Left lung (tissue), 10 donors: Measurements from ENCODE around the gene ARHGEF17. TPM values are rescaled to one million over a fixed set of nuclear protein-coding genes. Genes with fewer than 3 reads are reported as not detected.

ENCODE experiments used
- ATAC-seq: fragments of 200-7000 bp; cut with Tn5 transposase; one replicate; pipeline ENCODE4 v1.9.1; 2020; ENCODE audit warnings: moderate library complexity
- DNase-seq, 4 donors: peaks; one replicate each; pipeline ENCODE4 v3.0.0-alpha.2; 2013 to 2020
- H3K27ac ChIP-seq, 2 donors: fragments of 200-600 bp; sonication (generic) in 1 of 2; one replicate each; pipeline versions ENCODE4 v1.5.0 to v1.8.0; 2020 to 2021
- H3K27me3 ChIP-seq, 2 donors: fragments of 200-600 bp; sonication (generic) in 1 of 2; one replicate each; pipeline versions ENCODE4 v1.5.0 to v1.8.0; 2020 to 2021
- H3K36me3 ChIP-seq, 2 donors: fragments of 200-600 bp; sonication (generic) in 1 of 2; one replicate each; pipeline versions ENCODE4 v1.5.0 to v1.8.0; 2020 to 2021
- H3K4me1 ChIP-seq, 2 donors: fragments of 200-600 bp; one replicate each; pipeline ENCODE4 v1.8.0; 2021
- H3K4me3 ChIP-seq, 2 donors: fragments of 200-600 bp; sonication (generic) in 1 of 2; one replicate each; pipeline versions ENCODE4 v1.5.0 to v1.8.0; 2020 to 2021; ENCODE audit warnings: mild to moderate bottlenecking in 1 of 2
- H3K9me3 ChIP-seq, 2 donors: fragments of 200-600 bp; sonication (generic) in 1 of 2; one replicate each; pipeline versions ENCODE4 v1.5.0 to v1.8.0; 2020 to 2021
- intact Hi-C, 2 donors: fragments of 100-400 bp; cut with DNase I; formaldehyde crosslinking; loops; one replicate each; pipeline versions ENCODE4 v1.11.2 to v1.14.2; 2022
- polyA plus RNA-seq, 6 donors: library from polyadenylated mRNA; unstranded; fragments of 120-200 nt; gene quantifications; one replicate each; pipeline ENCODE4 v1.2.1, GENCODE V29; 2013; ENCODE audit not compliant: insufficient read length in 6 of 6
- total RNA-seq, 2 donors: library from RNA; stranded (reverse); fragmentation: NEBNext Ultra II Directional; extraction: Animal tissue kit (Norgen Biotek cat#: 25700); gene quantifications; one replicate each; pipeline ENCODE4 v1.2.1, GENCODE V29; 2021
- TF ChIP-seq, protein P1 (sequence below), 2 donors: fragments of 200-600 bp; sonication (generic) in 1 of 2; IDR thresholded peaks; one replicate each; pipeline versions ENCODE4 v1.5.0 to v1.8.0; 2021; ENCODE audit warnings: antibody characterized with exemption in 2 of 2
- donor health status: DM: no; HTN: yes; CAD: no.
- donor health status: DM: no; HTN: no; CAD: no.

The ARHGEF17 gene
- total and polyA plus RNA-seq, 8 donors, result 56.3 to 95.8 (median 82.8) TPM

GRCh38 chr11:73360743-73361369 is 52.8 kb downstream of the ARHGEF17 start:
- no peak for DNase-seq
- intact Hi-C loops, result no loop called here
- H3K27ac ChIP-seq, result no peak overlapping the region
- H3K9me3 ChIP-seq, result no peaks in the 10 kb centered on the region
- peaks cover 0 to 3% of the 10 kb centered on the region in 2 donors for H3K4me1 ChIP-seq
- H3K4me3 ChIP-seq, result no peak overlapping the region
- H3K27me3 ChIP-seq, result no peaks in the 10 kb centered on the region
- ATAC-seq, result no peak
- peaks cover 9 to 94% of the 10 kb centered on the region in 2 donors for H3K36me3 ChIP-seq
- TF ChIP-seq, protein P1, sequence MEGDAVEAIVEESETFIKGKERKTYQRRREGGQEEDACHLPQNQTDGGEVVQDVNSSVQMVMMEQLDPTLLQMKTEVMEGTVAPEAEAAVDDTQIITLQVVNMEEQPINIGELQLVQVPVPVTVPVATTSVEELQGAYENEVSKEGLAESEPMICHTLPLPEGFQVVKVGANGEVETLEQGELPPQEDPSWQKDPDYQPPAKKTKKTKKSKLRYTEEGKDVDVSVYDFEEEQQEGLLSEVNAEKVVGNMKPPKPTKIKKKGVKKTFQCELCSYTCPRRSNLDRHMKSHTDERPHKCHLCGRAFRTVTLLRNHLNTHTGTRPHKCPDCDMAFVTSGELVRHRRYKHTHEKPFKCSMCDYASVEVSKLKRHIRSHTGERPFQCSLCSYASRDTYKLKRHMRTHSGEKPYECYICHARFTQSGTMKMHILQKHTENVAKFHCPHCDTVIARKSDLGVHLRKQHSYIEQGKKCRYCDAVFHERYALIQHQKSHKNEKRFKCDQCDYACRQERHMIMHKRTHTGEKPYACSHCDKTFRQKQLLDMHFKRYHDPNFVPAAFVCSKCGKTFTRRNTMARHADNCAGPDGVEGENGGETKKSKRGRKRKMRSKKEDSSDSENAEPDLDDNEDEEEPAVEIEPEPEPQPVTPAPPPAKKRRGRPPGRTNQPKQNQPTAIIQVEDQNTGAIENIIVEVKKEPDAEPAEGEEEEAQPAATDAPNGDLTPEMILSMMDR (IDR thresholded peaks at IDR 0.05), result no peak

DNA sequence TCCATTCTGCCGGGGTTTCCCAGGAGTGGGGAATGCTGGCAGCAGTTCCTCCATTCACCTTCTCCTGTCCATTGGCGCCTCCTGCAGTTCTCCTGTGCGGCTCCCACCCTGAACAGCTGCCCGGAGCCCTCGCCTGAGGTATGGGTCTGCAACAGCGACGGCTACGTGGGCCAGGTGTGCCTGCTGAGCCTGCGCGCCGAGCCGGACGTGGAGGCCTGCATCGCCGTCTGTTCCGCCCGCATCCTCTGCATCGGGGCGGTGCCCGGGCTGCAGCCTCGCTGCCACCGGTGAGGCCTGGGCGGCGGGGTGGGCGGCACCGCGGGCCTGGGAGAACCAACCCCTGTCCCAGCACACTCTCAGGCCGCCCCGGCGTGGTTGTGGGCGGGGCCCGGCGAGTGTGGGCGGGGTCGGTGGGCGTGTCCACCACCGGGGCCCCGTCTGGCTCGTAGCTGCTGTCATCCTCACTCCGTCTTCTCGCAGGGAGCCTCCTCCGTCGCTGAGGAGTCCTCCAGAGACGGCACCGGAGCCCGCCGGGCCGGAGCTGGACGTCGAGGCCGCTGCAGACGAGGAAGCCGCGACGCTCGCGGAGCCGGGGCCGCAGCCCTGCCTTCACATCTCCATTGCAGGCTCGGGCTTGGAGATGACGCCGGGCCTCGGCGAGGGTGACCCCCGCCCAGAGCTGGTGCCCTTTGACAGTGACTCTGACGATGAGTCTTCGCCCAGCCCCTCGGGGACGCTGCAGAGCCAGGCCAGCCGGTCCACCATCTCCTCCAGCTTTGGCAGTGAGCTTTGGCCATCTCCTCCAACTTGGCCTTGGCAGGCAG is 54.1 kb downstream of the ARHGEF17 start:
- Histone ChIP-seq H3K36me3 (peaks cover 9 to 86% of the 10 kb centered on the region in 2 donors), H3K27me3 (no peaks in the 10 kb centered on the region), H3K4me1 (peaks cover 0 to 16% of the 10 kb centered on the region in 2 donors), H3K4me3 (no peak overlapping the region), H3K9me3 (no peaks in the 10 kb centered on the region), H3K27ac (no peak overlapping the region)
- TF ChIP-seq, protein P1 (IDR thresholded peaks at IDR 0.05), result no peak
- intact Hi-C loops, result no loop called here
- no peak for DNase-seq
- no peak for ATAC-seq

GRCh38 chr11:73363147-73363546 is 55.1 kb downstream of the ARHGEF17 start:
- H3K4me1 ChIP-seq, result peaks cover 0 to 21% of the 10 kb centered on the region in 2 donors
- no peak for DNase-seq
- TF ChIP-seq, protein P1 (IDR thresholded peaks at IDR 0.05), result no peak
- ATAC-seq, result no peak
- intact Hi-C loops, result no loop called here
- no peak overlapping the region for H3K4me3 ChIP-seq
- H3K36me3 ChIP-seq, result peaks cover 9 to 87% of the 10 kb centered on the region in 2 donors
- no peaks in the 10 kb centered on the region for H3K27me3 ChIP-seq
- no peaks in the 10 kb centered on the region for H3K9me3 ChIP-seq
- no peak overlapping the region for H3K27ac ChIP-seq

- no peak for DNase-seq
- Histone ChIP-seq H3K4me3 (no peak overlapping the region), H3K36me3 (peaks cover 9 to 71% of the 10 kb centered on the region in 2 donors), H3K27me3 (no peaks in the 10 kb centered on the region), H3K27ac (no peak overlapping the region), H3K4me1 (peaks cover 0 to 21% of the 10 kb centered on the region in 2 donors), H3K9me3 (no peaks in the 10 kb centered on the region)
- no peak for ATAC-seq
- intact Hi-C loops, result no loop called here
- TF ChIP-seq, protein P1 (IDR thresholded peaks at IDR 0.05), result no peak
Observed at GRCh38 chr11:73365352-73366264, 57.5 kb downstream of the ARHGEF17 start.
